HG03159 (cell line): Measurements from ENCODE around the gene SPRYD3.
"Not testable (repeated sequence)": the region's sequence is repeated elsewhere in the genome, so short reads cannot be mapped to it uniquely, and the experiment has no call there.

ENCODE experiments used
- ATAC-seq: cut with Tn5 transposase; IDR thresholded peaks from one replicate; pipeline ENCODE4 v1.9.1; 2021; ENCODE audit warnings: mild to moderate bottlenecking, moderate library complexity; ENCODE audit not compliant: unreplicated experiment

Gene SPRYD3

DNA sequence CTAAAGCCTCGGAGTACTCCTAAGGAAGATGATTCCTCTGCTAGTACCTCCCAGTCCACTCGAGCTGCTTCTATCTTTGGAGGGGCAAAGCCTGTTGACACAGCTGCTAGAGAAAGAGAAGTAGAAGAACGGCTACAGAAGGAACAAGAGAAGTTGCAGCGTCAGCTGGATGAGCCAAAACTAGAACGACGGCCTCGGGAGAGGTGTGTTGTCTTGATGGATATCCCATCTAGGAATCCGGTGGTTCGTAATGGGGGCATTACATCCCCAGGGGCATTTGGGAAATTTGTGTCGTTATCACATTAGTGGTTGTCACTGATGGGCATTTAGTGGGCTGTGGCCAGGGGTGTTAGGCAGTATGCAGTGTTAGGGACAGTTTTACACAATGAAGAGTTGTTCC, 45.4 kb downstream of the SPRYD3 start:
- not testable (repeated sequence) for ATAC-seq

DNA sequence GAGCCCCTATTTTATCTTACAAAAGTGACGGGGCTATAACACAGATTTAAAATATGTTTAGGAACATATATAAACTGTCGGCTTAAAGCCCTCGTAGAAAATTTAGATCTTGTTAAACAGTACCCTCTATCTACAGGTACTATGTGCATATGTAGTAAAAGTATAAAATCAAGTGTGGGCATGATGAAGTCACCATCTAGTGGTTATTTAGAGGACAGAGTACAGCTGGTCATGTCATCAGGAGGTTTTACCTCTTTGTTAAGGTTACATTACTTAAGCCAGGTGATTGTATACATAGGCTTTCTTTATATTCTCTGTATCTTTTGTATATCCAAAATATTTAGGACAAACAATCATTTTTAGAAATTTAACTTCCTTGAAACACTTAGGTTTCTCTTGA, 47.6 kb downstream of the SPRYD3 start:
- no peak for ATAC-seq

DNA sequence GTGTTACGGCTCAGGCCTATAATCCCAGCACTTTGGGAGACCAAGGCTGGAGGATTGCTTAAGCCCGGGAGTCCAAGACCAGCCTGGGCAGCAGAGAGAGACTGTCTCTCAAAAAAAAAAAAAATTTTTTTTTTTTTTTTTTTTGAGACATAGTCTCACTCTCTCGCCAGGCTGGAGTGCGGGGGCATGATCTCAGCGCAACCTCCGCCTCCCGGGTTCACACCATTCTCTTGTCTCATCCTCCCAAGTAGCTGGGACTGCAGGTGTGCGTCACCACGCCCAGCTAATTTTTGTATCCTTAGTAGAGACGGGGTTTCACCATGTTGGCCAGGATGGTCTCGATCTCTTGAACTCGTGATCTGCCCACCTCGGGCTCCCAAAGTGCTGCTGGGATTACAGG, 52.2 kb downstream of the SPRYD3 start:
- ATAC-seq, result not testable (repeated sequence)

DNA sequence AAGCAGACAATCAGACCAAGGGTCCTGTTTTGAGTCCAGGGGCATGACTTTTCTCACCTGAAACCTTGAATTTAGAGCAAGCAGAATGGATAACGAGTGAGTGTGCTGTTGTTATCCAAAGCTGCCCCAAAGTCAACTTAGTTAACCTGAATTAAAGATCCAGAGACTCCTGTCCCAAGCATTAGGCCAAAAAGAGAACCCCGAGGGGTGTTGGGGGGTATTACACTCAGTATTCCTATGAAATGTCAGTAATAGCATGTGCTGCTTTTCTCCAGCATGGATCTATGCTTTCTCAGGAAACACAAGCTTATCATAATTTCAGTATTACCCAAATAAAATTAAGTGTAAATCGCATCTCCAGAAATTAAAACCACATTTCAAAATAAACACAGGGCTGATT, 53.9 kb downstream of the SPRYD3 start:
- ATAC-seq, result no peak

DNA sequence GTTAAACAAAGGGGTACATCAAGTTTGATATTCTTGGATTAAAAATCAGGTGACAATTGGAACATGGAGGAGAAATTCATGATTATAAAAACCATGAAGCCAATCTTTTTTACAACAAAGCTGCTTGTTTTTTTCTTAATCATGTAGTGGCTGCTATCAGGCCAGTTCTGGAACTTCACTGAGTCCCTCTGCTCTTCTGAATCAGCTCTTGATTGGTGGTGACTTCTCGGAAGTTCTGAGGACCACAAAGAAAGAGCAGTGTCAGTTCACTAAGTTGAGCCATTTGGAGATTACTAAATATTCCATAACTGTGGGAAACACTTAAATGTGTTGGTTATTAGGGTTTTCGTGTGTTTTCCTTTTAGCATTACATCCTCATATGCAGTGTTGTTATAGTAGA, 64.5 kb downstream of the SPRYD3 start:
- ATAC-seq, result no peak
